ENCODE data around the gene HS3ST4. TPM values are rescaled to one million over a fixed set of nuclear protein-coding genes. Genes with fewer than 3 reads are reported as not detected.

The HS3ST4 gene
- total and polyA plus RNA-seq, 2 experiments from 2014 or later: 0.44 to 2.1 TPM

DNA sequence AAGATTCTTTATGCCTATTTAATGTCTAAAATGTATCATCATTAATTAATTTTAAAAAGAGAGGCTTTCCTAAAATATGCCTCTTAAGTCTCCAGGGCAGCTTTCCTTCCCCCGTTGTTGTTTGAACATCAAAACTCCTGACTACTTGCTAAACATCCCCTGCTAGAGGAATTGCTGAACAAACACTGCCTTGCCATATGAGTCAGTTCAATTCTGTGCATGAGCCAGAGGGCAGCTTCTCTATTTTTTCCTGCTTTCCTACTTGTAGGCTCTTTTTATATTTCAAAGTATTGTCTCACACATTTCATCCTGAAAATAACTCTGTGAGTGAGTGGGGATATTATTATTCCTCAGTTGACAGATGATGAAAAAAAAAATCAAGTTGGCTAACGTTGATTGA, 143.4 kb downstream of the HS3ST4 start:
- no peak overlapping the region for H3K4me3 ChIP-seq
- H4K20me1 ChIP-seq (replicated peaks; ENCODE audit: insufficient read depth): no peaks in the 10 kb centered on the region
- no peaks in the 10 kb centered on the region for H3K27me3 ChIP-seq (ENCODE audit: insufficient read depth)
- H3K36me3 ChIP-seq (ENCODE audit: insufficient read depth): no peaks in the 10 kb centered on the region; the same call in 1 of the 2 replicates
- Mint-ChIP-seq H3K9me3 (peaks cover 80% of the 10 kb centered on the region), H3K27me3 (ENCODE audit: insufficient read depth, low read depth, poor library complexity) (peaks cover 4% of the 10 kb centered on the region), H3K36me3 (ENCODE audit: low read depth) (peaks cover 12% of the 10 kb centered on the region), H3K4me1 (peaks cover 20% of the 10 kb centered on the region), H3K27ac (no peak overlapping the region), H3K4me3 (no peak overlapping the region)
- H3K79me2 ChIP-seq (replicated peaks; ENCODE audit: insufficient read depth): no peaks in the 10 kb centered on the region
- H3K4me2 ChIP-seq: no peak overlapping the region
- H3K4me1 ChIP-seq (ENCODE audit: insufficient read depth): no peaks in the 10 kb centered on the region; the same call in 1 of the 2 replicates
- no peak overlapping the region for H3K27ac ChIP-seq (ENCODE audit: low read depth)
- no peak for TF ChIP-seq EZH2phosphoT487 (IDR thresholded peaks at IDR 0.05; ENCODE audit: unreplicated experiment)
- no peak for TF ChIP-seq EZH2 (IDR thresholded peaks at IDR 0.05; ENCODE audit: low read depth, unreplicated experiment)
- no peaks in the 10 kb centered on the region for H3F3A ChIP-seq (replicated peaks; ENCODE audit: low read depth)
- no peak for DNase-seq (ENCODE audit: low spot score)
- ATAC-seq: no peak
- H2AFZ ChIP-seq: no peak overlapping the region
- no peaks in the 10 kb centered on the region for H3K9me2 ChIP-seq (ENCODE audit: insufficient read depth)

GRCh38 chr16:25838724-25839186, 147.0 kb downstream of the HS3ST4 start:
- peaks cover 8% of the 10 kb centered on the region; the same call in 2 of the 3 replicates for H3K36me3 Mint-ChIP-seq (ENCODE audit: low read depth)
- Histone ChIP-seq H3F3A (replicated peaks; ENCODE audit: low read depth) (no peaks in the 10 kb centered on the region), H3K79me2 (replicated peaks; ENCODE audit: insufficient read depth) (no peaks in the 10 kb centered on the region), H3K27ac (ENCODE audit: low read depth) (no peak overlapping the region), H4K20me1 (replicated peaks; ENCODE audit: insufficient read depth) (no peaks in the 10 kb centered on the region), H2AFZ (no peak overlapping the region), H3K4me2 (no peak overlapping the region), H3K27me3 (ENCODE audit: insufficient read depth) (no peaks in the 10 kb centered on the region), H3K4me3 (0 out of 2 replicates have a peak overlapping the region, but pooled peaks have one; percentile 11), H3K36me3 (ENCODE audit: insufficient read depth) (no peaks in the 10 kb centered on the region), H3K9me2 (ENCODE audit: insufficient read depth) (no peaks in the 10 kb centered on the region), H3K4me1 (ENCODE audit: insufficient read depth) (no peaks in the 10 kb centered on the region; the same call in 1 of the 2 replicates)
- DNase-seq (ENCODE audit: low spot score) (peak; percentile 90), ATAC-seq (peak; percentile 79)
- no peak overlapping the region for H3K27ac Mint-ChIP-seq
- H3K4me1 Mint-ChIP-seq: peaks cover 17% of the 10 kb centered on the region
- H3K27me3 Mint-ChIP-seq (ENCODE audit: insufficient read depth, low read depth, poor library complexity): no peaks in the 10 kb centered on the region
- peaks cover 68% of the 10 kb centered on the region for H3K9me3 Mint-ChIP-seq
- TF ChIP-seq, protein P1, sequence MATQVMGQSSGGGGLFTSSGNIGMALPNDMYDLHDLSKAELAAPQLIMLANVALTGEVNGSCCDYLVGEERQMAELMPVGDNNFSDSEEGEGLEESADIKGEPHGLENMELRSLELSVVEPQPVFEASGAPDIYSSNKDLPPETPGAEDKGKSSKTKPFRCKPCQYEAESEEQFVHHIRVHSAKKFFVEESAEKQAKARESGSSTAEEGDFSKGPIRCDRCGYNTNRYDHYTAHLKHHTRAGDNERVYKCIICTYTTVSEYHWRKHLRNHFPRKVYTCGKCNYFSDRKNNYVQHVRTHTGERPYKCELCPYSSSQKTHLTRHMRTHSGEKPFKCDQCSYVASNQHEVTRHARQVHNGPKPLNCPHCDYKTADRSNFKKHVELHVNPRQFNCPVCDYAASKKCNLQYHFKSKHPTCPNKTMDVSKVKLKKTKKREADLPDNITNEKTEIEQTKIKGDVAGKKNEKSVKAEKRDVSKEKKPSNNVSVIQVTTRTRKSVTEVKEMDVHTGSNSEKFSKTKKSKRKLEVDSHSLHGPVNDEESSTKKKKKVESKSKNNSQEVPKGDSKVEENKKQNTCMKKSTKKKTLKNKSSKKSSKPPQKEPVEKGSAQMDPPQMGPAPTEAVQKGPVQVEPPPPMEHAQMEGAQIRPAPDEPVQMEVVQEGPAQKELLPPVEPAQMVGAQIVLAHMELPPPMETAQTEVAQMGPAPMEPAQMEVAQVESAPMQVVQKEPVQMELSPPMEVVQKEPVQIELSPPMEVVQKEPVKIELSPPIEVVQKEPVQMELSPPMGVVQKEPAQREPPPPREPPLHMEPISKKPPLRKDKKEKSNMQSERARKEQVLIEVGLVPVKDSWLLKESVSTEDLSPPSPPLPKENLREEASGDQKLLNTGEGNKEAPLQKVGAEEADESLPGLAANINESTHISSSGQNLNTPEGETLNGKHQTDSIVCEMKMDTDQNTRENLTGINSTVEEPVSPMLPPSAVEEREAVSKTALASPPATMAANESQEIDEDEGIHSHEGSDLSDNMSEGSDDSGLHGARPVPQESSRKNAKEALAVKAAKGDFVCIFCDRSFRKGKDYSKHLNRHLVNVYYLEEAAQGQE (IDR thresholded peaks at IDR 0.05; ENCODE audit: unreplicated experiment): no peak
- TF ChIP-seq CTCF (conservative IDR thresholded peaks at IDR 0.05; ENCODE audit: low read depth in 2 of 2): peak; percentile 64 to 79
- no peak overlapping the region for H3K4me3 Mint-ChIP-seq
